ACC112 (cell line): ENCODE data around the gene TGFA.

Source experiments
- H2AFZ ChIP-seq: fragments of 200-600 bp; sonication (generic); one replicate; pipeline ENCODE4 v1.6.0; 2017; ENCODE audit warnings: antibody characterized with exemption, low read length; ENCODE audit not compliant: unreplicated experiment
- H3K27ac ChIP-seq: fragments of 200-600 bp; sonication (generic); 2 replicates; pipeline ENCODE4 v1.5.1; 2014; ENCODE audit warnings: low read depth, mild to moderate bottlenecking, antibody characterized with exemption, low read length, moderate library complexity
- H3K27me3 ChIP-seq: fragments of 200-600 bp; sonication (generic); 2 replicates; pipeline ENCODE4 v1.6.1; 2014; ENCODE audit warnings: mild to moderate bottlenecking, antibody characterized with exemption, low read length, moderate library complexity, mixed read lengths; ENCODE audit not compliant: insufficient read depth
- H3K36me3 ChIP-seq: fragments of 200-600 bp; sonication (generic); 2 replicates; pipeline ENCODE4 v1.6.1; 2016; ENCODE audit warnings: mild to moderate bottlenecking, antibody characterized with exemption, low read length, moderate library complexity, mixed read lengths; ENCODE audit not compliant: insufficient read depth
- H3K4me1 ChIP-seq: fragments of 200-600 bp; sonication (generic); one replicate; pipeline ENCODE4 v1.6.1; 2016; ENCODE audit warnings: low read length, mixed read lengths; ENCODE audit not compliant: insufficient read depth, unreplicated experiment, control insufficient read depth
- H3K4me3 ChIP-seq: fragments of 200-600 bp; sonication (generic); 2 replicates; pipeline ENCODE4 v1.5.1; 2014; ENCODE audit warnings: mild to moderate bottlenecking, low read depth, low read length
- H3K79me2 ChIP-seq: fragments of 200-600 bp; sonication (generic); one replicate; pipeline ENCODE4 v1.6.0; 2016; ENCODE audit warnings: low read length; ENCODE audit not compliant: control insufficient read depth, unreplicated experiment, insufficient read depth

Gene TGFA

GRCh38 chr2:70475266-70475665 lies 78.4 kb downstream of the TGFA start:
- Histone ChIP-seq H3K27me3 (peaks cover 91% of the 10 kb centered on the region), H3K27ac (no peak overlapping the region), H3K4me3 (no peak overlapping the region), H3K4me1 (no peaks in the 10 kb centered on the region), H3K79me2 (no peaks in the 10 kb centered on the region), H3K36me3 (no peaks in the 10 kb centered on the region), H2AFZ (no peak overlapping the region)

- H3K79me2 ChIP-seq = no peaks in the 10 kb centered on the region
- H3K27ac ChIP-seq = no peak overlapping the region
- no peak overlapping the region for H2AFZ ChIP-seq
- H3K4me1 ChIP-seq = no peaks in the 10 kb centered on the region
- no peaks in the 10 kb centered on the region for H3K36me3 ChIP-seq
- no peak overlapping the region for H3K4me3 ChIP-seq
- peaks cover 91% of the 10 kb centered on the region for H3K27me3 ChIP-seq
Observed at GRCh38 chr2:70474256-70474848, 79.3 kb downstream of the TGFA start.

DNA sequence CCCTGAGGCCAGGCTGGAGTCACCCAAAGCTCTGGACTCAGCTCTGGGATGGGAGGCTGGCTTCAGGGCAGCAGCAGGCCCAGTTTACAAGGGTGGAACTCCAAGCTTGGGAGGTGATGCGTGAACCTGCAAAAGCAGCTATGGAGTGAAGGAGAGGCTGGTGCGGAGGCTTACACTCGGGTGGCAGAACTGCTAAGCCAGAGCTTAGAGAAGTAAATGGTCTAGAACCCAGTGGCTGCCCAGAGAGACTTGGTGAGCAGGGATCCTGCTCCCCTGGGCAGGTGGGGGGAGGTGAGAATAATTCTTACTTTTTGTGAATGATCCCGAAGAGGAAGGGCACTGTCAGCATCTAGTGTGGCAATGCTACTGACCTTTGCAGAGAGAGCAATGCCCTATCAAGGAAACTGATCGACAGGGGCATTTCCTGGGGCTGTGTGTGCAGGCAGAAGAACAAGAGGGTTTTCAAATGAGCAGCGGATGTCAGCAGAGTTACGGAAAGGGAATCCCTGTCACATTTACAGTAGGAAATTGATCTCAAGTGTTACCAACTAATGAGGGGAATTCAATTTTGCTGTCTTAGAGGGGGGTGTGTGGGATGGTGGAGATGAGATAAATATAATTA lies 80.4 kb downstream of the TGFA start:
- Histone ChIP-seq H3K36me3 (no peaks in the 10 kb centered on the region), H3K27ac (no peak overlapping the region), H3K4me1 (no peaks in the 10 kb centered on the region)

GRCh38 chr2:70472221-70472890 lies 81.3 kb downstream of the TGFA start:
- Histone ChIP-seq H3K79me2 (no peaks in the 10 kb centered on the region), H3K36me3 (no peaks in the 10 kb centered on the region), H3K4me1 (no peaks in the 10 kb centered on the region), H3K27ac (no peak overlapping the region), H3K27me3 (peaks cover 89% of the 10 kb centered on the region), H2AFZ (no peak overlapping the region), H3K4me3 (no peak overlapping the region)

More for the DNA sequence above, 80.4 kb downstream of the TGFA start:
- no peaks in the 10 kb centered on the region for H3K79me2 ChIP-seq
- H2AFZ ChIP-seq = no peak overlapping the region
- no peak overlapping the region for H3K4me3 ChIP-seq
- peaks cover 89% of the 10 kb centered on the region for H3K27me3 ChIP-seq

DNA sequence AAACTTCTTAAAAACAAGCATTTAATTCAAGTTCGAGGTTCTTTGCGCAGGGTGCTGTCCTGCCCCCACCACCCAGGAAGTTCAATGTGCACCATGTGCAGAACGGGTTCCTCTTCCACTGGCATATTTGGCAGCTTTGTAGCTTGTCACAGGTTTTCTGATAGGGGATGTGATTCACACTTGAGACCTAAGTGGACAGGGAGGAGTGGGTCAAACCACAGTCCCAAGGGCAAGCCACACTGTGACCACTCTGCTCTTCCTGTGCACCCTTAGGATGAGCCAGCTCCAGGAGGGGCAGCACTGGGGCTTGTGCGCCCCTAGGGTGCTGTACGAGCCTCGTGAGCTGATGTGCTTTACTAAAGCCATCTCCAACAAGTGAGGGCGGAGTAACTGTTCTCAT lies 82.5 kb downstream of the TGFA start:
- no peaks in the 10 kb centered on the region for H3K79me2 ChIP-seq
- no peak overlapping the region for H3K27ac ChIP-seq
- no peak overlapping the region for H2AFZ ChIP-seq
- peaks cover 84% of the 10 kb centered on the region for H3K27me3 ChIP-seq
- H3K36me3 ChIP-seq = no peaks in the 10 kb centered on the region
- H3K4me3 ChIP-seq = no peak overlapping the region
- H3K4me1 ChIP-seq = no peaks in the 10 kb centered on the region

- peaks cover 79% of the 10 kb centered on the region for H3K27me3 ChIP-seq
- no peak overlapping the region for H3K27ac ChIP-seq
- H3K4me1 ChIP-seq = no peaks in the 10 kb centered on the region
Observed at GRCh38 chr2:70469961-70470360, 83.7 kb downstream of the TGFA start.

GRCh38 chr2:70469435-70469834 lies 84.2 kb downstream of the TGFA start:
- H3K27ac ChIP-seq = no peak overlapping the region
- H3K79me2 ChIP-seq = no peaks in the 10 kb centered on the region
- no peak overlapping the region for H3K4me3 ChIP-seq
- no peaks in the 10 kb centered on the region for H3K4me1 ChIP-seq
- peaks cover 79% of the 10 kb centered on the region for H3K27me3 ChIP-seq
- no peak overlapping the region for H2AFZ ChIP-seq
- no peaks in the 10 kb centered on the region for H3K36me3 ChIP-seq

More at GRCh38 chr2:70469961-70470360, 83.7 kb downstream of the TGFA start:
- H3K36me3 ChIP-seq = no peaks in the 10 kb centered on the region
- no peak overlapping the region for H3K4me3 ChIP-seq
- no peak overlapping the region for H2AFZ ChIP-seq
- H3K79me2 ChIP-seq = no peaks in the 10 kb centered on the region

- Histone ChIP-seq H3K27me3 (peaks cover 79% of the 10 kb centered on the region), H2AFZ (no peak overlapping the region), H3K4me1 (no peaks in the 10 kb centered on the region), H3K4me3 (no peak overlapping the region), H3K79me2 (no peaks in the 10 kb centered on the region), H3K36me3 (no peaks in the 10 kb centered on the region), H3K27ac (no peak overlapping the region)
Observed at GRCh38 chr2:70468878-70469277, 84.7 kb downstream of the TGFA start.

DNA sequence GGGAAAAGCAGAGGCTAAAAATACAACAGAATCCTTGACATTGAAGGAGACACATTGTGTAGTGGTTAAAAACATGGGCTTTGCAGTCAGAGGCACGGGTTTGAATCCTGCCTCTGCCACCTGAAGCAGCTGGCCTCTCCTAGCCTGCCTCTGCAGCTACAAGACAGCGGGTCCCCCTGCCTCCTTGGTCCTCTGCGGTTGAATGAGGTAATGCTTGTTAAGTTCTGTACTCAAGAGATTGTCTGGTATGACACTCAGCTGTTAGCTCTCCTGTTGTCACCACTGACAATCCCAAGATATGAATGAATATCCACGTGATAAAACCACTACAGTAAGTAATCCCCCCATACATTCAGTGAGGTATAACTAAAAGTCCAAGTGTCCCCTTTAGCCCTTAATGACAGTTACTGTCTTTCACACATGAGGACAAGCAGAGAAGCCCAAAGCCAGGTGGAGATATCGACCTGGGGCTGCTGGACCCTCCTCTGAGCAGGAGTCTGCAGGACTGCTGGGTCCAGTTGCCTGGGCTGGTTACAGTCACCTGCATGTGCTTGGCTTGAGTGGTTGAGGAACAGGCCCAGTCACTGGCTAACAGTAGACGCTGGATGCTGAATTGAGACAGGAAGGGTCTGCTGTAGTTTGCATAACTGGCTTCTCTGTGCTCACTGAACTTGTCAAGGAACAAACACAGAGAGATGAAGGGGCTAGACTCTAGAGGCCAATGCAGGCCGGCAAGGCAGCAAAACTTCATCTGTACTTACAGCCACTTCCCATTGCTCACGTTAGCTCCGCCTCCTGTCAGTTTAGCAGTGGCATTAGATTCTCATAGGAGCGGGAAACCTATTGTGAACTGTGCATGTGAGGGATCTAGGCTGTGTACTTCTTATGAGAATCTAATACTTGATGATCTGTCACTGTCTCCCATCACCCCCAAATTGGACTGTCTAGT lies 85.5 kb downstream of the TGFA start:
- no peaks in the 10 kb centered on the region for H3K36me3 ChIP-seq
- H3K27ac ChIP-seq = no peak overlapping the region
- H3K4me1 ChIP-seq = no peaks in the 10 kb centered on the region
- no peak overlapping the region for H3K4me3 ChIP-seq
- no peak overlapping the region for H2AFZ ChIP-seq
- no peaks in the 10 kb centered on the region for H3K79me2 ChIP-seq
- H3K27me3 ChIP-seq = peaks cover 80% of the 10 kb centered on the region

DNA sequence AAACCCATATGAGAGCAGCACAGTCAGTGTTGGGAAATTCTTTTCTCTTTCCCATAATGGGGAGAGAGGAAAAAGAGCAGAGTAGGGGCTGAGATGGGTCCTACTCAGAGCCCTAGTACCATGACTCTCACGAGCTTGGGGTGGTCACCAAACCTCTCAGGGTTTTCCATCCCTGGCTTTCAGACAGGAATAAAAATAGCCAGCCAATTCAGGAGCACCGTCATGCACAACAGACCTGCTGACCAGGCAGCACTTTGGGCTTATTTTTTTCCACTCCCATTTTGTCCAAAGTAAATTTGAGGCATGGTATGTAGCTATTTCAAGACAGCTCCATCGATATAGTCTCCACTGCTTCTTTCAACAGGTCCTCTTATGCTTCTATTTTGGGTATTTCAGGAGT lies 86.4 kb downstream of the TGFA start:
- H3K36me3 ChIP-seq = no peaks in the 10 kb centered on the region
- H3K27me3 ChIP-seq = peaks cover 79% of the 10 kb centered on the region
- no peak overlapping the region for H3K27ac ChIP-seq
- no peak overlapping the region for H3K4me3 ChIP-seq
- no peak overlapping the region for H2AFZ ChIP-seq
- H3K4me1 ChIP-seq = no peaks in the 10 kb centered on the region
- H3K79me2 ChIP-seq = no peaks in the 10 kb centered on the region
